Activated B cell treated with CpG ODN at 0.5 μM for 24 hours (primary cell): Measurements from ENCODE around the gene TSPAN9. TPM values are rescaled to one million over a fixed set of nuclear protein-coding genes. Genes with fewer than 3 reads are reported as not detected.

Source experiments
- ATAC-seq: fragments of 200-7000 bp; cut with Tn5 transposase; one replicate; pipeline ENCODE4 v1.10.0; 2021; ENCODE audit warnings: low read depth, mild to moderate bottlenecking, moderate library complexity
- CTCF ChIA-PET: fragments of 350-600 bp; sonication (Branson Sonifier 250); formaldehyde crosslinking; loops from one replicate; lab custom pipeline; 2021; ENCODE audit warnings: antibody characterized with exemption; lab: Charles Lee
- POLR2A ChIA-PET: fragments of 350-600 bp; sonication (Branson Sonifier 250); formaldehyde crosslinking; loops from one replicate; lab custom pipeline; 2021; ENCODE audit warnings: antibody characterized with exemption; lab: Charles Lee
- DNase-seq: peaks from one replicate; pipeline ENCODE4 v3.0.0; 2022
- H3K27ac Mint-ChIP-seq: one replicate; pipeline ENCODE4 v1.8.0; 2020; ENCODE audit warnings: mixed read lengths
- H3K27me3 Mint-ChIP-seq: one replicate; pipeline ENCODE4 v1.8.0; 2021; ENCODE audit warnings: mixed read lengths
- H3K36me3 Mint-ChIP-seq: one replicate; pipeline ENCODE4 v1.8.0; 2021; ENCODE audit warnings: low read depth, mixed read lengths
- H3K4me1 Mint-ChIP-seq: one replicate; pipeline ENCODE4 v1.8.0; 2021; ENCODE audit warnings: mixed read lengths
- H3K4me3 Mint-ChIP-seq: one replicate; pipeline ENCODE4 v1.8.0; 2020; ENCODE audit warnings: mild to moderate bottlenecking, mixed read lengths
- H3K9me3 Mint-ChIP-seq: one replicate; pipeline ENCODE4 v1.8.0; 2020; ENCODE audit warnings: mixed read lengths
- intact Hi-C: fragments of 100-400 bp; cut with micrococcal nuclease; formaldehyde crosslinking; loops from one replicate; pipeline ENCODE4 v1.15.1; 2024
- total RNA-seq: library from RNA; stranded (reverse); gene quantifications from 2 replicates; pipeline ENCODE4 v1.2.3, GENCODE V29; 2022
- TF ChIP-seq, protein P1 (sequence below): fragments of 200-600 bp; IDR thresholded peaks from one replicate; pipeline ENCODE4 v1.8.0; 2022; ENCODE audit warnings: antibody characterized with exemption, mild to moderate bottlenecking

Gene TSPAN9
- total RNA-seq, 1 donor from 2014 or later: 0.20 TPM

DNA sequence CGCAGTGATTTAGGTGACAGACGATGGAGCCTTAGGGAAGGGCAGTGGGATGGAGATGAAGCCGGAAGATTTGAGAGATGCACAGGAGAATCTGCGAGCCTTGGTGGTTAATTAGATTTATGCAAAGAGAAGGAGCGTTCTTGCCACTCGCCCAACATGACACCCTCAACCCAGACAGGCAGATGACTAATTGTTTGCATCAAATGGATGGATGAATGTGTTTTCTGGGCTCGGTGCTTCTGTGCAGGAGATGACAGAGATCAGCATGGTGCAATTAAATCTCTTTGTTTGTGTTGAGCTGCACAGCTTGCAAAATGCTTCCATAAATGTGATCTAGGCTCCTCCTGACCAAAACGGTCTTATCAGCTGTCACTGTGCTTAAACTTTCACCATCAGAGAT lies 211.5 kb downstream of the TSPAN9 start:
- Mint-ChIP-seq H3K27ac (no peak overlapping the region), H3K4me3 (no peak overlapping the region), H3K9me3 (no peaks in the 10 kb centered on the region), H3K27me3 (peaks cover 8% of the 10 kb centered on the region), H3K4me1 (no peaks in the 10 kb centered on the region), H3K36me3 (no peaks in the 10 kb centered on the region)
- ATAC-seq (no peak), DNase-seq (no peak)
- TF ChIP-seq, protein P1, sequence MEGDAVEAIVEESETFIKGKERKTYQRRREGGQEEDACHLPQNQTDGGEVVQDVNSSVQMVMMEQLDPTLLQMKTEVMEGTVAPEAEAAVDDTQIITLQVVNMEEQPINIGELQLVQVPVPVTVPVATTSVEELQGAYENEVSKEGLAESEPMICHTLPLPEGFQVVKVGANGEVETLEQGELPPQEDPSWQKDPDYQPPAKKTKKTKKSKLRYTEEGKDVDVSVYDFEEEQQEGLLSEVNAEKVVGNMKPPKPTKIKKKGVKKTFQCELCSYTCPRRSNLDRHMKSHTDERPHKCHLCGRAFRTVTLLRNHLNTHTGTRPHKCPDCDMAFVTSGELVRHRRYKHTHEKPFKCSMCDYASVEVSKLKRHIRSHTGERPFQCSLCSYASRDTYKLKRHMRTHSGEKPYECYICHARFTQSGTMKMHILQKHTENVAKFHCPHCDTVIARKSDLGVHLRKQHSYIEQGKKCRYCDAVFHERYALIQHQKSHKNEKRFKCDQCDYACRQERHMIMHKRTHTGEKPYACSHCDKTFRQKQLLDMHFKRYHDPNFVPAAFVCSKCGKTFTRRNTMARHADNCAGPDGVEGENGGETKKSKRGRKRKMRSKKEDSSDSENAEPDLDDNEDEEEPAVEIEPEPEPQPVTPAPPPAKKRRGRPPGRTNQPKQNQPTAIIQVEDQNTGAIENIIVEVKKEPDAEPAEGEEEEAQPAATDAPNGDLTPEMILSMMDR: no peak
- ChIA-PET CTCF (interaction anchor here (2.0 kb wide), 1 partner anchor 13 kb away, joined by 6 read pairs; no protein-coding TSS in a partner anchor), POLR2A (no interaction called here)
- intact Hi-C loops: loop anchor here (2.0 kb wide), 1 partner anchor 18 kb away; no protein-coding TSS in a partner anchor

DNA sequence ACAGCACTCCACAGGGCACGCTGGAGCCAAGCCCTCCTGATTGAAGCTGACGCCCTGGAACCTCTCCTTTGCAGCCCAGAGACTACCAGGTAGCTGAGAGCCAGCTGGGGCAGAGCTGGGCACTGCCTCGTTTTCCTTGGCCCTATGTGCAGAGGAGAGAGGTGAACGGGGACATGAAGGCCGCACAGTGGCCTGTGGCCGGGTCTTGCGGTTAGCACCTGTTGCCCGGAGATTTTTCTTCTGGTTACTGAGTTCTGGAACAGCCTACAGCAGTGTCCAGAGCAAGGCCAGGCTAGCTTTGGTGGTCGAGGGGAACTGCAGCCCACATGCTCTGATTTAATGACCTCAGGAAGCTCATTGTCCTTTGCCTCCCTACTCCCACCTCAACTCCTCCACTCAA lies 212.5 kb downstream of the TSPAN9 start:
- Mint-ChIP-seq H3K4me3 (no peak overlapping the region), H3K27me3 (peaks cover 7% of the 10 kb centered on the region), H3K27ac (no peak overlapping the region), H3K9me3 (no peaks in the 10 kb centered on the region), H3K36me3 (no peaks in the 10 kb centered on the region), H3K4me1 (no peaks in the 10 kb centered on the region)
- no peak for DNase-seq
- intact Hi-C loops: loop anchor here (2.0 kb wide), 1 partner anchor 17 kb away; no protein-coding TSS in a partner anchor
- ATAC-seq: no peak
- ChIA-PET POLR2A (no interaction called here), CTCF (interaction anchor here (1.1 kb wide), 1 partner anchor 10 kb away, joined by 3 read pairs; no protein-coding TSS in a partner anchor)
- TF ChIP-seq, protein P1: no peak

DNA sequence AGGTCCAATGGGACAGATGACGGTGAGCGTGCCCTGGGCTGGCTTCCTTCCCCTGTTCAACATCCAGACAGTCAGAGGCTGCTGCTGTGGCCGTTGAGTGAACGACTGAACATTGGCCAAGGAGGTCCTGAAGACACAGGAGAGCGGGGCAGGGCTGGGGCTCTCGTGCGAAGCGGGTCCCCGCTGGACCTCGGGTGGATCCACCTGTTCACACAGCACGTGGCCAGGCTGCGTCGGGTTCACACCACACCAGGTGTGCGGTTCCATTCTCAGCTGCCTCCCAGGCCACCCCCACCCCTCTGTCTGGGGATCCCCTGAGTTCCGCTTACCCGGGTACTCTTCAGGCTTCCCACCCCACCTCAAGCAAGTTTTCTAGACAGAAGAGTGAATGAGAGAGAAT lies 214.8 kb downstream of the TSPAN9 start:
- H3K36me3 Mint-ChIP-seq: no peaks in the 10 kb centered on the region
- no peak for DNase-seq
- no peaks in the 10 kb centered on the region for H3K9me3 Mint-ChIP-seq
- peaks cover 5% of the 10 kb centered on the region for H3K27me3 Mint-ChIP-seq
- no peak overlapping the region for H3K27ac Mint-ChIP-seq
- no peak for ATAC-seq
- H3K4me3 Mint-ChIP-seq: no peak overlapping the region
- intact Hi-C loops: no loop called here
- ChIA-PET POLR2A (no interaction called here), CTCF (interaction anchor here (1.7 kb wide), 1 partner anchor 8 kb away, joined by 4 read pairs; no protein-coding TSS in a partner anchor)
- H3K4me1 Mint-ChIP-seq: no peaks in the 10 kb centered on the region
- TF ChIP-seq, protein P1: no peak

DNA sequence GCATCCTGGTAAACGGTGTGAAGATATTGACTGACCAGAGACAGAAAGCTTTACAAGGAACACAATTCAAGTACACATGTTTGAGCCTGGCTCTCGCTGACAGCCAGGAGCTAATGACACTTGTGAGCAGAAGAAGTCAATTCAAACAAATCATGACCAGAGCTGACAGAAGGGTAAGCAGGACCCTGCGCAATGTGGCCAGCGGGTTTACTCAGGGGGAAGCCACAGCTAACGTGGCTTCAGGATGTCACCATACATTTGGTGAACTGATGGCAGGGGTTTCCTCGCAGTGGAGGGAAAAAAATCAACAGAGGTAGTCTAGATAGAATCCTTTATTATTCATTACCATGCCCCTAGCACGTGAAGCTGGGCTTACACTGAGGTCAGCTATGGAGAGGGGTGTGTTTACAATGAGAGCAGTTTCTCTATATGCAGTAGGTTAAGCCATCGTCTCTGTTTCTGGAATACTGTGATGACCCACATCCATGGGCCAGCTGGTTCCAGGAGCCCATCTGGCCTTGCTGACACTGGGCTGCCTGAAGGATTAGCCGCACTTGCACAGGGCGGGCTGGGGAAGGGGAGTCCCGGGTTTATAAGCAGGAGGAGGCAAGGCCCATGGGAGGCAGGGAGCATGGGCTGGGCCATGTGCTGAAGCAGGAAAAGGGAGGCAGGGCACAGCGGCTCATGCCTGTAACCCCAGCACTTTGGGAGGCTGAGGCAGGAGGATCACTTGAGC lies 215.7 kb downstream of the TSPAN9 start:
- Mint-ChIP-seq H3K36me3 (no peaks in the 10 kb centered on the region), H3K9me3 (no peaks in the 10 kb centered on the region), H3K27me3 (peaks cover 5% of the 10 kb centered on the region), H3K27ac (no peak overlapping the region), H3K4me3 (no peak overlapping the region), H3K4me1 (no peaks in the 10 kb centered on the region)
- no peak for DNase-seq
- ChIA-PET CTCF (no interaction called here), POLR2A (no interaction called here)
- intact Hi-C loops: no loop called here
- no peak for ATAC-seq
- TF ChIP-seq, protein P1: no peak

DNA sequence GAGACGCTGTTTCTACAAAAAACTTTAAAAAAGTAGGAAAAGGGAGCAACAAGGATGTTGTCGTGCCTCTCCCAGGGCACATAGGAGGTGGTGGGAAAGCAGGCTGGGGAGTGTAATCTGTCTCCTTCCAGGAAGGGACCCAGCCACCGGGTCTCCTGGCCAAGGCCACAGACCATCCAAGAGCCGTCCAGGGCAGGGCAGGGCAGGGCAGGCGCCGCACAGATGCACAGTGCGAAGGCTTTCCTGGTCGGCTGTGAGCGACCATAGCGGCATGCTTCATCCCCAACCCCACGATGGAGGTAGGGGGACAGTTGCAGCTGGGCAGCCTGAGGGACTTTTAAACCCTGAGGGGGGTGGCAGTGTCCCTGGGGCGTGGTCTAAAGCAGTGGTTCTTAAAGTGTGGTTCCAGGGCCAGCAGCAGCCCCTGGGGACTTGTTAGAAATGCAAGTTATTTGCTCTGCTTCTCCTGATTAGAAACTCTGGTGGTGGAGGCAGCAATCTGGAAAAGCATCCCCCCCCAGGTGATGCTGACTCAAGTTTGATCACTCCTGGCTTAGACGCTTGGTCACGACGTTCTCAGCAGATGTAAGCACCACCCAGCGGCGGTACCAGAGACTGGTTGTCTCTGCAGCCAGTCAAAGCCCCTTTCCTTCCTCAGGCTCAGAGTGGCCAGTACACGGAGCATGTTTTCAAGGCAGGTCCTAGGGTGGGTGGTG lies 216.4 kb downstream of the TSPAN9 start:
- DNase-seq (no peak), ATAC-seq (no peak)
- peaks cover 12% of the 10 kb centered on the region for H3K27me3 Mint-ChIP-seq
- no peaks in the 10 kb centered on the region for H3K9me3 Mint-ChIP-seq
- TF ChIP-seq, protein P1: no peak
- no peak overlapping the region for H3K4me3 Mint-ChIP-seq
- no peaks in the 10 kb centered on the region for H3K36me3 Mint-ChIP-seq
- ChIA-PET CTCF (no interaction called here), POLR2A (no interaction called here)
- intact Hi-C loops: no loop called here
- no peaks in the 10 kb centered on the region for H3K4me1 Mint-ChIP-seq
- H3K27ac Mint-ChIP-seq: no peak overlapping the region
